Measurements from ENCODE around the gene ASIC5.

GRCh38 chr4:155781249-155781831, 84.7 kb downstream of the ASIC5 start:
- TF ChIP-seq ZNF274 (IDR thresholded peaks at IDR 0.05; ENCODE audit: low read depth, low read length) = no peak
- TF ChIP-seq SUZ12 (IDR thresholded peaks at IDR 0.05; ENCODE audit: extremely low read depth, insufficient read depth, insufficient read length) = no peak
